DOHH2 (cell line): ENCODE results near the gene DDIAS.

Source experiments
- H3F3A ChIP-seq: fragments of 200-600 bp; sonication (generic), shearing (Covaris generic); 2 replicates; pipeline ENCODE4 v1.6.0; 2016; ENCODE audit warnings: antibody characterized with exemption, mild to moderate bottlenecking; ENCODE audit not compliant: control insufficient read depth, insufficient read depth
- H3K27ac ChIP-seq: fragments of 200-600 bp; sonication (generic); 2 replicates; pipeline ENCODE4 v1.5.1; 2014; ENCODE audit warnings: low read depth, mild to moderate bottlenecking, low read length, moderate library complexity
- H3K27me3 ChIP-seq: fragments of 200-600 bp; sonication (generic); 2 replicates; pipeline ENCODE4 v1.6.1; 2014; ENCODE audit warnings: mild to moderate bottlenecking, low read length, mixed read lengths; ENCODE audit not compliant: control insufficient read depth
- H3K36me3 ChIP-seq: fragments of 200-600 bp; sonication (generic); 2 replicates; pipeline ENCODE4 v1.6.1; 2014; ENCODE audit warnings: mild to moderate bottlenecking, low read length, moderate library complexity, mixed read lengths; ENCODE audit not compliant: control insufficient read depth
- H3K4me1 ChIP-seq: fragments of 200-600 bp; sonication (generic); 2 replicates; pipeline ENCODE4 v1.6.1; 2014; ENCODE audit warnings: mild to moderate bottlenecking, low read length, mixed read lengths; ENCODE audit not compliant: control insufficient read depth
- H3K4me2 ChIP-seq: fragments of 200-600 bp; sonication (generic); 2 replicates; pipeline ENCODE4 v1.6.0; 2014; ENCODE audit warnings: mild to moderate bottlenecking, low read length, moderate library complexity
- H3K4me3 ChIP-seq: fragments of 200-600 bp; sonication (generic); 2 replicates; pipeline ENCODE4 v1.5.1; 2014; ENCODE audit warnings: mild to moderate bottlenecking, low read length, mixed read lengths
- H3K79me2 ChIP-seq: fragments of 200-600 bp; sonication (generic); 2 replicates; pipeline ENCODE4 v1.6.1; 2014; ENCODE audit warnings: mild to moderate bottlenecking, low read length, mixed read lengths; ENCODE audit not compliant: control insufficient read depth
- H3K9me2 ChIP-seq: fragments of 200-600 bp; sonication (generic); replicated peaks from 2 replicates; pipeline ENCODE4 v1.6.1; 2014; ENCODE audit warnings: mild to moderate bottlenecking, low read length, mixed read lengths; ENCODE audit not compliant: control insufficient read depth
- H3K9me3 ChIP-seq: fragments of 200-600 bp; sonication (generic); 2 replicates; pipeline ENCODE4 v1.6.1; 2014; ENCODE audit warnings: antibody characterized with exemption, low read length, mixed read lengths; ENCODE audit not compliant: control insufficient read depth, insufficient read depth
- H4K20me1 ChIP-seq: fragments of 200-600 bp; sonication (generic); 2 replicates; pipeline ENCODE4 v1.6.0; 2014; ENCODE audit warnings: low read depth, mild to moderate bottlenecking, antibody characterized with exemption, low read length, moderate library complexity; ENCODE audit not compliant: control insufficient read depth, insufficient read depth
- EZH2phosphoT487 ChIP-seq: fragments of 200-600 bp; sonication (generic); IDR thresholded peaks from 2 replicates; pipeline ENCODE4 v1.6.1; 2017; ENCODE audit warnings: borderline replicate concordance, mild to moderate bottlenecking, antibody characterized with exemption, low read length, moderate library complexity, mixed read lengths
- TF ChIP-seq, protein P1 (sequence below): fragments of 200-600 bp; sonication (generic); IDR thresholded peaks from one replicate; pipeline ENCODE4 v1.5.1; 2014; ENCODE audit warnings: antibody characterized with exemption, mild to moderate bottlenecking, low read depth, low read length; ENCODE audit not compliant: poor library complexity, severe bottlenecking

DDIAS gene

DNA sequence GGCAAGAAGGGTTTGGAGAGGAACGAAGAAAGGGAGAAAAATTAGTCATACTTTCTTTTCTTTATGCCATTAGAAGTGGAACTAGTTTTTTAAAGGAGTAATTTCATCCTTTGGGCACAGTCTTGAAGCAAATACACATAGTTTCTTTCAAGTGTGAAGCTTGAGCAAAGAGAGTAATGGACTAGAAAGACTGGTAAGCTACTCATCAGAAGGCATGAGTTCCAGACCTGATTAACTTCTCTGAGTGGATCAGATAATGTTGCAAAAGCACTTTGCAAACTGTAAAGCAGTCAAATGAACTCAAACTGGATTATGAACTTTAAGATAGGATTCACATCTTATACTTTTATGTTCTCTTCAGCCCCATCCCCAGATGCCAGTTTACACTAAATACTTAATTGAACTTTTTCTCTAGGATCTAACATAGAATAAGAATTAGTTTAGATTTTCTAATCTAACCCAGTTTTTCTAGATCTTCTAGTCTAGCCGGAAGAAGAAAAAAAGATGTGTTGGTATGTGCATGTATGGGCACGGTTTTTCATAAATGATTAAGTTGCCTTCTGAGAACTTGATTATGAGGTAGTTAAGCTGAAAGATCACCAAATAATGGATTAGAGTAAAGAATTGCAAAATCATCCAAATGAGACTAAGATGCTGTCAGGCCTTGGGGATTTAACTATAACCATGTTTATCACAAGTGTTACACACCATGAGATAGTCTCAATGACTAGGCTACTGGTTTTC is 2.5 kb downstream of the DDIAS start:
- no peaks in the 10 kb centered on the region; the same call in 1 of the 2 replicates for H4K20me1 ChIP-seq
- no peaks in the 10 kb centered on the region for H3K9me2 ChIP-seq
- H3K79me2 ChIP-seq: peaks cover 86% of the 10 kb centered on the region
- no peaks in the 10 kb centered on the region for H3K9me3 ChIP-seq
- H3K36me3 ChIP-seq: peaks cover 16% of the 10 kb centered on the region
- no peaks in the 10 kb centered on the region for H3K27me3 ChIP-seq
- peaks cover 9% of the 10 kb centered on the region; the same call in 1 of the 2 replicates for H3F3A ChIP-seq
- H3K4me1 ChIP-seq: peaks cover 70% of the 10 kb centered on the region
- H3K4me2 ChIP-seq: peak overlapping the region; percentile 98; the same call in 1 of the 2 replicates
- TF ChIP-seq EZH2phosphoT487: no peak
- TF ChIP-seq, protein P1, sequence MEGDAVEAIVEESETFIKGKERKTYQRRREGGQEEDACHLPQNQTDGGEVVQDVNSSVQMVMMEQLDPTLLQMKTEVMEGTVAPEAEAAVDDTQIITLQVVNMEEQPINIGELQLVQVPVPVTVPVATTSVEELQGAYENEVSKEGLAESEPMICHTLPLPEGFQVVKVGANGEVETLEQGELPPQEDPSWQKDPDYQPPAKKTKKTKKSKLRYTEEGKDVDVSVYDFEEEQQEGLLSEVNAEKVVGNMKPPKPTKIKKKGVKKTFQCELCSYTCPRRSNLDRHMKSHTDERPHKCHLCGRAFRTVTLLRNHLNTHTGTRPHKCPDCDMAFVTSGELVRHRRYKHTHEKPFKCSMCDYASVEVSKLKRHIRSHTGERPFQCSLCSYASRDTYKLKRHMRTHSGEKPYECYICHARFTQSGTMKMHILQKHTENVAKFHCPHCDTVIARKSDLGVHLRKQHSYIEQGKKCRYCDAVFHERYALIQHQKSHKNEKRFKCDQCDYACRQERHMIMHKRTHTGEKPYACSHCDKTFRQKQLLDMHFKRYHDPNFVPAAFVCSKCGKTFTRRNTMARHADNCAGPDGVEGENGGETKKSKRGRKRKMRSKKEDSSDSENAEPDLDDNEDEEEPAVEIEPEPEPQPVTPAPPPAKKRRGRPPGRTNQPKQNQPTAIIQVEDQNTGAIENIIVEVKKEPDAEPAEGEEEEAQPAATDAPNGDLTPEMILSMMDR: no peak
- no peak overlapping the region for H3K27ac ChIP-seq
- no peak overlapping the region for H3K4me3 ChIP-seq

DNA sequence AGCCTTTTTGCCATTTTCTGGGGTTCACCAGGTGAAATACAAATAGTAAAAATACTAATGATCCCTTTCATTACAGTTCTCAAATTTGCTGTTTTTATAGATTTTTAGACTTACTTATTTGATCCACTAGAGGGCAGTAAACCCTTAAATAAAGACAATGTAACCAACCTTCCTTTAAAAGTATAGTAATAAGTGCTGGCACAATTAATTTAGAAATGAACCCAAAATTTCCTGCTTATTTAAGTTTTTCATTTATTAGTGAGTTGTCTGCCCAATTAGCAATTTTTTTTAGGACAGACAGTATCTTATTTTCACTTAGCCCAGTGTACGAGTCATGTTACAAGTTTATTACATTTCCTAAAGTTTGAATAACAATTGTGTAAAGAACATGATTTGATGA is 4.7 kb downstream of the DDIAS start:
- peaks cover 1% of the 10 kb centered on the region; the same call in 1 of the 2 replicates for H3K9me3 ChIP-seq
- peaks cover 20% of the 10 kb centered on the region for H3K36me3 ChIP-seq
- H3K4me2 ChIP-seq: peak overlapping the region; percentile 56
- peaks cover 93% of the 10 kb centered on the region for H3K79me2 ChIP-seq
- H3F3A ChIP-seq: peaks cover 9% of the 10 kb centered on the region; the same call in 1 of the 2 replicates
- no peaks in the 10 kb centered on the region for H3K27me3 ChIP-seq
- TF ChIP-seq EZH2phosphoT487: no peak
- TF ChIP-seq, protein P1: peak; percentile 68
- peaks cover 54% of the 10 kb centered on the region for H3K4me1 ChIP-seq
- no peaks in the 10 kb centered on the region; the same call in 1 of the 2 replicates for H4K20me1 ChIP-seq
- H3K27ac ChIP-seq: no peak overlapping the region
- peak overlapping the region; percentile 22; the same call in 1 of the 2 replicates for H3K4me3 ChIP-seq
- no peaks in the 10 kb centered on the region for H3K9me2 ChIP-seq

DNA sequence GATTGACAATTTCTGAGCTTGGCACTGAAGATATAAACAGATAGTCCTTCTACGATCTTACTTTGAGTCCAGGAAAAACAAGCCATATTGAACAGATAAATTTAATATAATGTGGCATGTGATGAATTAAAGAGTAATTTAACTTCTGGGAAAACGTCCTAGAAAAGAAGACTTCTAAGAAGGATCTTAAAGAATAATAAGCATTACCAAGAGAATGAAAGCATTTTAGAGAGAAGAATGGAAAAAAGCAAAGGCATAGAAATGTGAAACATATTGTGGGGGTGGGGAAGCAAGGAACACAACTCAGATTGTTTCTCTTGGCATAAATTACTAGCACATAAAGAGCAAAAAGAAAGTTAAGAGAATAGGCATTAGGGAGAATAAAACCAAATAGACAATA is 5.4 kb downstream of the DDIAS start:
- Histone ChIP-seq H4K20me1 (no peaks in the 10 kb centered on the region; the same call in 1 of the 2 replicates), H3K4me2 (peak overlapping the region; percentile 56), H3F3A (peaks cover 9% of the 10 kb centered on the region; the same call in 1 of the 2 replicates), H3K79me2 (peaks cover 97% of the 10 kb centered on the region), H3K9me3 (peaks cover 5% of the 10 kb centered on the region; the same call in 1 of the 2 replicates), H3K27ac (no peak overlapping the region), H3K27me3 (no peaks in the 10 kb centered on the region), H3K4me1 (peaks cover 54% of the 10 kb centered on the region), H3K36me3 (peaks cover 25% of the 10 kb centered on the region), H3K9me2 (no peaks in the 10 kb centered on the region), H3K4me3 (peak overlapping the region; percentile 22; the same call in 1 of the 2 replicates)
- no peak for TF ChIP-seq EZH2phosphoT487
- TF ChIP-seq, protein P1: no peak
